Inflammatory macrophage (primary cell): ENCODE measurements around the gene GLUD1.
"Not testable (repeated sequence)": the region's sequence is repeated elsewhere in the genome, so short reads cannot be mapped to it uniquely, and the experiment has no call there.

Experiments
- DNase-seq, 2 donors: peaks; one replicate each; pipeline ENCODE4 v3.0.0-alpha.2; 2020 to 2022
- total RNA-seq, 18 experiments: gene quantifications; one replicate each; lab custom pipeline; 2026; ENCODE audit warnings: mixed read lengths in 6 of 18, inconsistent platforms in 2 of 18; lab: John Stamatoyannopoulos, UW

Gene GLUD1
- total RNA-seq, result 128 to 287 (median 244) reads per million in 18 experiments

GRCh38 chr10:87094373-87095235, at the start of gene GLUD1, which contains the start of gene SHLD2:
TSS of gene GLUD1 (minus strand) at chr10:87094843. CDS start at chr10:87094769, 74 bp downstream.
TSS of gene SHLD2 (plus strand) at chr10:87095206. CDS start at chr10:87151355, 56,149 bp downstream.
- peak; percentile 90 to 97 for DNase-seq

DNA sequence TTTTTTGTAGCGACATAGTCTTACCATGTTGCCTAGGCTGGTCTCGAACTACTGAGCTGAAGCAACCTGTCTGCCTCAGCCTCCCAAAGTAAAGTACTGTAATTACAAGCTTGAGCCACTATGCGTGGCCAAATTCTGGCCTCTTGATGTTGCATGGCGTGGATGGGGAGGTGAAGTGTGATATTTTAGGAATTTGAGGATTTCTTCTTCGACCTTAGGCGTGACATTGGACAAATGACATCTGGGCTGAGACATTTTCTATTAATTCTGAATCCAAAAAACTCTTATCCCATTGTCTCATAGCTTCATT, 48.4 kb upstream of the GLUD1 start:
- not testable (repeated sequence) for DNase-seq

- not testable (repeated sequence) for DNase-seq
Measured at GRCh38 chr10:87142230-87143108, 47.8 kb upstream of the GLUD1 start.

- not testable (repeated sequence) for DNase-seq
Measured at GRCh38 chr10:87137478-87137877, 42.8 kb upstream of the GLUD1 start.

DNA sequence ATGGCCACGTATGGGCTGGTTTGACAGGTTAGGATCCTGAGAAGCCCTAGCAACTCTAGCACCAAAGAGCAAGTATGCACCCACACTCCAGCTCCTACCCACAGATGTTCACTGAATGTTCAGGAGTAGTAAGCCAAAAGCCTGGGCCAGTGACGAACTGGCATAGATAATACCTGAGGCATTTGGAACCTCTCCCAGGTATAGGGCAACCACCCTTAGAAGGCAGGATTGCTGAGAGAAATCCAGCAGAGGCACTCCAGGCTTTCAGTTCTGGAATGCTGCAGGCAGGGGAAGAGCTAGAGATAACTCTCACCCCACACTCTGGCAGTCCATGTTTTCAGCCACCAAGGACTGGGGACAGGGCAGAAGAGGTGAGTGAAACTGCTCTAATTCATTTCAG, 39.8 kb upstream of the GLUD1 start:
- not testable (repeated sequence) for DNase-seq

- peak in 1 of 2 donors; percentile 2 for DNase-seq
Measured at GRCh38 chr10:87133936-87134335, 39.3 kb upstream of the GLUD1 start.

DNA sequence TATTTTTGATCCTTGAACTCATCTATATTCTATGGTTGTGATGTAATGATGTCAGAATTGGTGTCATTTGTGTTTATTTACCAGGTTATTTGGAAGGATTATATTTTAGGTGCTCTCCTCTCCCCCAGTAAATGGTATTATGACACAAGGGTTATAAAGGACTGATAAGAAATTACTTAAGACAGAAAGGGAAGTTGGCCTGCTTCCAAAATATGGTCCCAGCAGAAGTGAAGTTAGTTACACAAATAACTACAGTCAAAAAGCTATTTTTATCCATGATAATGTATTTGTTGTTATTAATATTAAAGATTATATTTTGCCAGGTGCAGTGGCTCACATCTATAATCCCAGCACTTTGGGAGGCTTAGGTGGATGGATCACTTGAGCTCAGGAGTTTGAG, 37.5 kb upstream of the GLUD1 start:
- DNase-seq, result peak; percentile 77 to 82

GRCh38 chr10:87127607-87128156, 33.0 kb upstream of the GLUD1 start:
- DNase-seq, result peak in 1 of 2 donors; percentile 11

DNA sequence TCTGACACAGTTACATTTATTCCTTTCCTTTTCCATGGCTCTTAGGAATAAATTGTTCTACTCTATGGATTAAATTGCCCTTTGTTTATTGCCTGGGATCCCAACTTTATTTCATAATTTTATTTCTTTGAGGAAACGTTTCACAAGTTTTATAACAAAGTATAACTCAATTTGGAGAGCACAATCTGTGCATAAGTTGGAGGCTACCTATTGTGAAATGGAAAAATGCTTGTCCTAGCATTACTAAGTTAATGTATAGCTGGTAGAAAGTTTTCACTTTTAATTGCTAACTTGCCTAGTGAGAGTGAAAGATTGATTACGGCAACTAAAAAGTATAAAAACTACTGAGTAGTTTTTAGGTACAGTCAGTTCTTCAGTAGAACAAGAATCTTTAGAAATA, 32.4 kb upstream of the GLUD1 start:
- not testable (repeated sequence) for DNase-seq

GRCh38 chr10:87123351-87123750, 28.7 kb upstream of the GLUD1 start:
- not testable (repeated sequence) for DNase-seq

DNA sequence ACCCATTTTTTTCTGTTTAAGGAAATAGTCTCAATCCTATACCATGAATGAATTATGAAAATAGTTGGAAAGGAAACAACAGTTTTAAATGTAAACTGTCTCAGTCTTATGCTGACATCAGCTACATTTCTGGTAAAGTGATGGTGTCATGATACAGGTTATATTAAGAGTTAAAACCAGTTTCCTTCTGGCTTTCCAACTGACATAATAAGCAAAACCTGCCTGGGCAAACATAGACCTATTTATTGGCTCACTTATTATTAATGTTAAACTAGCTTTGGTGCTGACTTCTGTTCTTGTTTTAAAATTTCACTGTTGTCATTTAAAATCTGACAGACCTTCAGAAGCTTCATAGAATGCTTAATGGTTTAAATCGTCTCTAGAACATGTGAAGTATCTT, 24.4 kb upstream of the GLUD1 start:
- DNase-seq, result not testable (repeated sequence)

GRCh38 chr10:87118122-87118521, 23.5 kb upstream of the GLUD1 start:
- not testable (repeated sequence) for DNase-seq

DNA sequence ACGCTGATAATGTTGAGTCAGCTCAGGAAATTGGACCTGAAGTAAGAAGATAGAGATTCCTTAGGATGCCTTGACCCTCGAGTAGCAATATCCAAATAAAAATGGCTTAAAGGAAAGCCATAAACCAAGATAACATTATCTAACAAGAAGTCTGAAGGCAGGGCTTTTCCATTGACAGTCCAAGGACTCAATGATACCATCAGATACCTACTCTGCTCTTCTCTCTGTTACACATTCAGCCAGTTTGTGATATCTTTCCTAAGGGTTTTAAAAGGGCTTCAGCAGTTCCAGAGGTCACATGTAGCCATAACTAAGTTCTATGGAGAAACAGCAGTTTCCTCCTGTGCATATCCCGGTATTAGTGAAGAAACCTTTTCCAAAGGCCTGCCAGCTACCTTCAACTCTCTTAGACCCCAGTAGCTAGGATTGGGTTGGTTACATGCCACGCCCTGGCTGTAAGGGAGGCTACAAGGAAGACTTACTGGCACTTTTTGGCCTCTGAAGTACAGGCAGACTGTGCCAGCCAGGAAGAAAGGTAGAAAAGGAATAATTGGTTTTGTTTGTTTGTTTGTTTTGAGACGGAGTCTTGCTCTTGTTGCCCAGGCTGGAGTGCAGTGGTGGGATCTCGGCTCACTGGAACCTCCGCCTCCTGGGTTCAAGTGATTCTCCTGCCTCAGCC, 10.9 kb upstream of the GLUD1 start:
- no peak for DNase-seq

- DNase-seq, result not testable (repeated sequence)
Measured at GRCh38 chr10:87104727-87105126, 10.1 kb upstream of the GLUD1 start.

- no peak for DNase-seq
Measured at GRCh38 chr10:87101996-87102395, 7.4 kb upstream of the GLUD1 start.

DNA sequence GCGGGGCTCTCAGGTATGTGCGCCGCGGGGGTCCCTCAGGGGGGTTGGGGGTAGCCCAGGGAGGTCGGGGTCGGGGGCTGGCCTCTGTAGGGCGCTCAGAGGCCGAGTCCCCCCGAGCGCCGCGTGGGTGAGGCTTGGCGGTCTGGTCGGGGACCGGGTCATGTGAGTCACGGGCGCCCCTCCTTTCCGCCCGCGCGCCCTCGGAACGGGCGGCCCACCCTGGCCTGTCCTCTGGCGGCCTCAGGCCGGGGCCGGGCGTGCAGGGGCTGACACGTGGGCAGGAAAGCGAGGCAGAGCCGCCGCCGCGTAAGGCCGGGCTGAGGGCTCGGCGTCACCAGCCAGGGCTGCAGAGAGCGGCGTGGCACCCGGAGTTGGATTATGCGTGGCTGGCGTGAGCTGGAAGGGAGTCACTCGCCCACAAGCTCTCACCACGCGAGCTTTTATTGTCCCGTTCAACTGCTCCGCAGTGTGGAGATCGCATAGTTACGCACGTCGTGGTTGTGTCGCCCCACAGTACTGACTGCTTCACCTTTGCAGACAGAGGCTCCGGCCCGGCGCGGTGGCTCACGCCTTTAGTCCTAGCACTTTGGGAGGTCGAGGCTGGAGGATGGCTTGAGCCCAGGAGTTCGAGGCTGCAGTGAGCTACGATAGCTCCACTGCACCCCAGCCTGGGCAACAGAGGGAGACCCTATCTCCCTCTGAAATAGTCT, 748 bp upstream of the GLUD1 start:
- peak; percentile 88 to 91 for DNase-seq

GRCh38 chr10:87093632-87094372, 841 bp downstream of the GLUD1 start:
- DNase-seq, result peak; percentile 28 to 63

GRCh38 chr10:87092861-87093631, 1.6 kb downstream of the GLUD1 start:
- DNase-seq, result peak in 1 of 2 donors; percentile 10

DNA sequence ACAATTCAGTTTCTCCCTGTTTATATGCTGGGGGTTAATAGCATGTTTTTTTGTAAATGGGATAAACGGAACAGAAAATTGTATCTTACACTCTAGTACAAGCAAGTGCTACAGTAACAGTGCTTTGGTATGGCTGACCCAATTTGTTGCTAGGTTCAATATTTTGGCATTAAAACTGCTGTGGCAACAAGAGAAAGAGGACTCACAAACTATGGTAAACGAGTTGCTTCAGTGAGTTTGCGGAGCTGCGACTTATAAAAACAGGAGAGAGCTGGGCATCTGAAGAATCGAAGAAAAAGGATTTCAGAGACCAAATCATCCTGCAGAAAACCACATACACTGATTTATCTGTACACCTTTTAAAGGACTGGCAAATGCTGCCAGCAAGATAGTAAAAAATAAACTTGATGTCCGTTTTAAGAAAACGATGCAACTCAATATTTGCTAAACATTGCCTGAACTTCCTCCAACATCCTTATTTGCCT, 2.2 kb downstream of the GLUD1 start:
- no peak for DNase-seq

DNA sequence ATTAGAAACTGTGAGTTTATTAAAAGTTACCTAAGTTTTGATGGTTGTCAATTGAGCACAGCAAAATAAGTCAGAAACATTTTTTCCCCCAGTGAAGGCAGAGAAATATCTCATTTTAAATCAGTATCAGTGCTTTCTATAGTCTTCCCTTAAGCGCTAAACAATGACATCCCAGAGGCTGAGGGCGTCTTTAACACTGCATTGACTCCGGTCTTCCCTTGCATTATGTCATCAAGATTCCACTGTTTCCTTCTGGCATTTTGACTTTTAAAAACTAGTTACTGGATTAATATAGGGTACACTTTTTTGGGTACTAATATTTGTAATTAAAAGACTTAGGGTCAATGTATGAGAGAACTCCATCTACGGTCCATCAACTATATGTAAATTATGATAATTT, 3.9 kb downstream of the GLUD1 start:
- DNase-seq, result no peak
